Body of pancreas (tissue), 4 donors: ENCODE data around the gene TBC1D10B. TPM values are rescaled to one million over a fixed set of nuclear protein-coding genes. Genes with fewer than 3 reads are reported as not detected.

Experiments
- ATAC-seq: fragments of 150-250 bp; one replicate; pipeline ENCODE4 v1.9.1; 2016
- DNase-seq, 4 donors: peaks; one replicate each; pipeline ENCODE4 v3.0.0-alpha.2; 2019
- H3K27ac ChIP-seq, 4 donors: fragments of 200-600 bp; sonication (generic); 1 replicate in 3 of 4; 2 replicates in 1 of 4; pipeline versions ENCODE4 v1.5.1 to v1.6.1; 2016 to 2019; ENCODE audit warnings: mild to moderate bottlenecking in 1 of 4, mixed read lengths in 1 of 4, moderate library complexity in 1 of 4
- H3K27me3 ChIP-seq, 2 donors: fragments of 200-600 bp; sonication (generic); one replicate each; pipeline ENCODE4 v1.6.0; 2016; ENCODE audit warnings: mild to moderate bottlenecking in 1 of 2
- H3K36me3 ChIP-seq, 2 donors: fragments of 200-600 bp; sonication (generic); replicated peaks in 1 of 2; 2 replicates each; pipeline ENCODE4 v1.5.1; 2016; ENCODE audit warnings: low read depth in 2 of 2; ENCODE audit not compliant: insufficient read depth in 1 of 2
- H3K4me1 ChIP-seq: fragments of 200-600 bp; sonication (generic); one replicate; pipeline ENCODE4 v1.6.0; 2016
- H3K4me3 ChIP-seq, 2 donors: fragments of 200-600 bp; sonication (generic); 1 replicate in 1 of 2; 2 replicates in 1 of 2; pipeline ENCODE4 v1.5.1; 2016 to 2019
- H3K9me3 ChIP-seq, 3 donors: fragments of 200-600 bp; sonication (generic); 1 replicate in 2 of 3; 2 replicates in 1 of 3; pipeline ENCODE4 v1.5.1; 2016
- POLR2A ChIP-seq, 3 donors: fragments of 450-650 bp; IDR thresholded peaks; one replicate each; pipeline ENCODE4 v1.6.1; 2016; ENCODE audit warnings: antibody characterized with exemption in 3 of 3, mild to moderate bottlenecking in 2 of 3
- whole genome bisulfite sequencing, 2 donors: methylation state at CpG; one replicate each; pipeline ENCODE4 v1.1.5; 2017; 5-methylcytosine and 5-hydroxymethylcytosine counted together
- intact Hi-C: fragments of 100-400 bp; cut with DNase I; formaldehyde crosslinking; loops from one replicate; pipeline ENCODE4 v1.15.1; 2023
- total RNA-seq, 2 donors: library from RNA; depleted of rRNA; stranded (reverse); fragments of >200 nt; gene quantifications; one replicate each; pipeline ENCODE4 v1.1.0, GENCODE V29; 2016
- TF ChIP-seq, protein P1 (sequence below), 7 experiments: fragments of 450-650 bp in 4 of 7; fragments of 200-600 bp in 3 of 7; sonication (generic) in 3 of 7; IDR thresholded peaks; one replicate each; pipeline ENCODE4 v1.5.1; 2016 to 2019; ENCODE audit warnings: antibody characterized with exemption in 7 of 7

TBC1D10B gene
- total RNA-seq, 2 donors from 2014 or later: 17.9 to 22.1 TPM

DNA sequence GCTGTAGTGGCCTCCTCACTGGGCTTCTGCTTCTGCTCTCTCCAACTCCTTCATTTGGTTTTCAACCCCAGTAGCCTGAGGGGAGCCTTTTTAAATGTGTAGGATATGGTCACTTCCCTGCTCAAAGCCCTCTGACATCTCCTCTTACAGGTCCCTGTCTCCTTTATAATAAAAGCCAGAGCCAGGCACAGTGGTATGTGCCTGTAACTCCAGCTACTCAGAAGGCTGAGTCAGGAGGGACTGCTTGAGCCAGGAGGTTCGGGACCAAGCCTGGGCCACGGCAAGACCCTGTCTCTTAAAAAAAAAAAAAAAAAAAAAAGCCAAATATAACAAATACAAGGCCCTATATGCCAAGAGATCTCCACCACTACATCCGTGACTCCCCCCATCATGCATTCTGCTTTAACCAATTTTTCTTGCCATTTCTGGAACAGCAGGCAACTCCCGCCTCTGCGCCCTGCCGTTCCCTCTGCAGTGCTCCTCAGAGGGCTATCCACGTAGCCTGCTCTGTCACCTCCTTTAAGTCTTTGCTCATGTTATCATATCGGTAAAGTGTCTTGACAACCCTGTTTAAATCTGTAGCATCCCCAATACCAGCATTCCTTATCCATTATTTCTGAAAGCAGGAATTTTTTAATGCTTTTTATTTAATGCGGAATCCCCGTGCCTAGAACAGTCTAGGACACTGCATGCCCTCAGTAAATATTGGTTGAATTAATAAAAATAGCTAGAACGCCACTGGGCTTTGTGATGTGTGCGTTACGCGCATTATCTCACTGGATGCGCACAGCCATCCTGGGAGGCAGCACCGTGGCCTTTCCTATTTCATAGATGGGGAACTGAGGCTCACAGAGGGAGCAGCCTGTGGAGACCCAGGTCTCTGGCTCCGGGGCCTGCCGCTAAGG is 46.6 kb upstream of the TBC1D10B start:
- intact Hi-C loops: no loop called here
- no peaks in the 10 kb centered on the region for H3K9me3 ChIP-seq
- no peak for ATAC-seq

DNA sequence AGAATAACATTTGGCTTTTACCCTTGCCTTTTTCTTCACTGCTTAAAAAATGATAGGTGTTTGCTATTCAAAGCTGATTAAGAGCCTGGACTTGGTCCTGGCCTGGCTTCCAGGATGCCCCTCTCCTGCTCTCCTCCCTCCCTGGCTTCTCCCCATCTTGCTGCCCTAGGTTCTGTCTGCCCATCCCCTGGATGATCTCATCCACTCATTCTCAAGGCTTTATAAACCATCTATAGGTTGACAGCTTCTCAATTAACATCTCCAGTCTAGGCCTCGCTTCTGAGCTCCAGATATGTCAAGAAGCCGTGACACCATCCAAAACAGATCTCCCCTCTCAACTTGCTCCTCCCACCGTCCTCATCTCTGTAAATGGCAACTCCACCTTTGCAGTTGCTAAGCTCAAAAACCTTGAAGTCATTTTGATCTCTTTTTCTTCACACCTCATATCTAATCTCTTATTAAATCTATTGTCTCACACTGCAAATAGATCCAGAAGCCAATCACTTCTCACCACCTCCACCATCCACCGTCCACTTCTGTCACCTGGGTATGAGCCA is 45.8 kb upstream of the TBC1D10B start:
- DNase-seq (no peak), ATAC-seq (no peak)
- no peaks in the 10 kb centered on the region for H3K36me3 ChIP-seq
- intact Hi-C loops: no loop called here
- no peak for TF ChIP-seq POLR2A (IDR thresholded peaks at IDR 0.05)
- TF ChIP-seq, protein P1, sequence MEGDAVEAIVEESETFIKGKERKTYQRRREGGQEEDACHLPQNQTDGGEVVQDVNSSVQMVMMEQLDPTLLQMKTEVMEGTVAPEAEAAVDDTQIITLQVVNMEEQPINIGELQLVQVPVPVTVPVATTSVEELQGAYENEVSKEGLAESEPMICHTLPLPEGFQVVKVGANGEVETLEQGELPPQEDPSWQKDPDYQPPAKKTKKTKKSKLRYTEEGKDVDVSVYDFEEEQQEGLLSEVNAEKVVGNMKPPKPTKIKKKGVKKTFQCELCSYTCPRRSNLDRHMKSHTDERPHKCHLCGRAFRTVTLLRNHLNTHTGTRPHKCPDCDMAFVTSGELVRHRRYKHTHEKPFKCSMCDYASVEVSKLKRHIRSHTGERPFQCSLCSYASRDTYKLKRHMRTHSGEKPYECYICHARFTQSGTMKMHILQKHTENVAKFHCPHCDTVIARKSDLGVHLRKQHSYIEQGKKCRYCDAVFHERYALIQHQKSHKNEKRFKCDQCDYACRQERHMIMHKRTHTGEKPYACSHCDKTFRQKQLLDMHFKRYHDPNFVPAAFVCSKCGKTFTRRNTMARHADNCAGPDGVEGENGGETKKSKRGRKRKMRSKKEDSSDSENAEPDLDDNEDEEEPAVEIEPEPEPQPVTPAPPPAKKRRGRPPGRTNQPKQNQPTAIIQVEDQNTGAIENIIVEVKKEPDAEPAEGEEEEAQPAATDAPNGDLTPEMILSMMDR (IDR thresholded peaks at IDR 0.05): no peak
- WGBS, 2 donors: 81 to 86% methylated on average over 4 of the region's 4 CpGs
- no peak overlapping the region for H3K27ac ChIP-seq
- H3K27me3 ChIP-seq: no peaks in the 10 kb centered on the region
- no peaks in the 10 kb centered on the region for H3K9me3 ChIP-seq
- H3K4me3 ChIP-seq: no peak overlapping the region
- peaks cover 35% of the 10 kb centered on the region for H3K4me1 ChIP-seq

More for the DNA sequence above, 46.6 kb upstream of the TBC1D10B start:
- TF ChIP-seq, protein P1 (IDR thresholded peaks at IDR 0.05): no peak
- no peak for TF ChIP-seq POLR2A (IDR thresholded peaks at IDR 0.05)
- H3K27me3 ChIP-seq: no peaks in the 10 kb centered on the region
- 57 to 72% methylated on average over 16 to 18 of the region's 18 CpGs for WGBS, 2 donors
- H3K4me3 ChIP-seq: peak overlapping the region; percentile 18 to 23
- H3K4me1 ChIP-seq: peaks cover 35% of the 10 kb centered on the region
- peak in 2 of 4 donors; percentile 17 to 29 for DNase-seq
- no peaks in the 10 kb centered on the region for H3K36me3 ChIP-seq
- H3K27ac ChIP-seq: peak overlapping the region; percentile 77 to 93 (median 88)

DNA sequence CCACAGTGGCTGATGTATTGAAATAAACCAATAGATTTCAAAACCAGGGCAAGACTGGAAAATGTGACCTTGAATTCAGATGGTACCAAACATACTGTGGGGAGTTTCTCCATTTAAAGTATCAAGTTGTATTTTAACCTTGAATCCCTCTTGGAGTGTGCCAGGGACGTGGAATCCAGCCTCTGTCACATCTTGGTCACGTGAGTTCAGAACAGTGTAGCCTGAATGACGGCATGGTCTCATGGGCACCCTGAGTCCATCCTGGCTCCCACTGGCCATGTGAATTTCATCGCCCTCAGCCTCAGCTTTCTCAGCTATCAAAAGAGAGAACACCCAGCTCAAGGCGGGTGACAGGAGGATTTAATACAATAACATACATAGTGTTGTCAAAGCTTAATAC is 43.9 kb upstream of the TBC1D10B start:
- intact Hi-C loops: no loop called here
- ATAC-seq (peak; percentile 24), DNase-seq (peak; percentile 56 to 78 (median 72))
- Histone ChIP-seq H3K4me3 (no peak overlapping the region), H3K4me1 (peaks cover 45% of the 10 kb centered on the region), H3K36me3 (no peaks in the 10 kb centered on the region), H3K9me3 (no peaks in the 10 kb centered on the region), H3K27ac (peak overlapping the region; percentile 76 to 86 (median 84)), H3K27me3 (no peaks in the 10 kb centered on the region)
- TF ChIP-seq, protein P1 (IDR thresholded peaks at IDR 0.05): no peak
- no peak for TF ChIP-seq POLR2A (IDR thresholded peaks at IDR 0.05)
- 44 to 51% methylated on average over 5 of the region's 5 CpGs for WGBS, 2 donors

DNA sequence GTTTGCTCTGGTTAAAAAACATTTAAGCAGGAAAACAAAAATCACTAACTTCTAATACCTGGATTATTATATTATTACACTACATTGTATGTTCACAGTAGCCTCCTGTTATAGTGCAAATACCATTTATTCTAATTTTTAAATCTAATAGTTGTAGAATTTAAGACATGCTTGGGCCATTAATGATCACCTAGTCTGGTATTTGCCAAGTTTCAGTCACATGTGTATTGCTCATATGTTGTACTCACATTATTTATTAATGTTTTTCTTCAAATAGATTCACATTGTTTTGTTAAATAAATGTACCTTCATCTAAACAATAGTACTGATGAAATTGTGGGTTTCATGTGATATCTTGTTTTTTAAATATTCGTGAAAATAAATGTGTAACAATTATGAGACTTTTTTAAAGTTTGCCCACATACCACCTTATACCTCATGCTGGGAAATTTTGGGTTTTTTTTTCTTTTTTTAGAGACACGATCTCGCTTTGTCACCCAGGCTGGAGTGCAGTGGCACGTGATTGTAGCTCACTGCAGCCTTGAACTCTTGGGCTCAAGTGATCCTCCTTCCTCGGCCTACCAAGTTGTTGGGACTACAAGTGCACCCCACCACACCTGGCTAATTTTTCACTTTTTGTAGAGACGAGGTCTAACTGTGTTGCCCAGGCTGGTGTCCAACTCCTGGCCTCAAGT is 43.0 kb upstream of the TBC1D10B start:
- intact Hi-C loops: no loop called here
- WGBS, 2 donors: 62 to 64% methylated on average over 6 of the region's 6 CpGs
- DNase-seq (no peak), ATAC-seq (no peak)
- Histone ChIP-seq H3K4me1 (peaks cover 51% of the 10 kb centered on the region), H3K4me3 (no peak overlapping the region), H3K36me3 (no peaks in the 10 kb centered on the region), H3K9me3 (no peaks in the 10 kb centered on the region), H3K27me3 (no peaks in the 10 kb centered on the region), H3K27ac (peak overlapping the region; percentile 76 to 86 (median 84))
- TF ChIP-seq, protein P1 (IDR thresholded peaks at IDR 0.05): no peak
